Measurements from ENCODE around the gene MIA.

MIA gene

DNA sequence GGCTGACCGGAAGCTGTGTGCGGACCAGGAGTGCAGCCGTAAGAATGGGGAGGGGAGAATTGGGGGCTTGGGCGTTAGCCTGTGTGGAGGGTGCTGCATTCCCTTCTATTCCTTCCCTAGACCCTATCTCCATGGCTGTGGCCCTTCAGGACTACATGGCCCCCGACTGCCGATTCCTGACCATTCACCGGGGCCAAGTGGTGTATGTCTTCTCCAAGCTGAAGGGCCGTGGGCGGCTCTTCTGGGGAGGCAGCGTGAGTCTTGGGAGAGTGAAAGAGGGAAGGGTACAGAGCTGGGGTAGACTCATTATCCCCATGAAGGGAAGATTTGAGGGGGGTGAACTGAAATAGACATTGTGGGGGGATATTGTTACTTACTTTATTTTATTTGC lies 306 bp downstream of the MIA start:
- TF ChIP-seq, protein P1, sequence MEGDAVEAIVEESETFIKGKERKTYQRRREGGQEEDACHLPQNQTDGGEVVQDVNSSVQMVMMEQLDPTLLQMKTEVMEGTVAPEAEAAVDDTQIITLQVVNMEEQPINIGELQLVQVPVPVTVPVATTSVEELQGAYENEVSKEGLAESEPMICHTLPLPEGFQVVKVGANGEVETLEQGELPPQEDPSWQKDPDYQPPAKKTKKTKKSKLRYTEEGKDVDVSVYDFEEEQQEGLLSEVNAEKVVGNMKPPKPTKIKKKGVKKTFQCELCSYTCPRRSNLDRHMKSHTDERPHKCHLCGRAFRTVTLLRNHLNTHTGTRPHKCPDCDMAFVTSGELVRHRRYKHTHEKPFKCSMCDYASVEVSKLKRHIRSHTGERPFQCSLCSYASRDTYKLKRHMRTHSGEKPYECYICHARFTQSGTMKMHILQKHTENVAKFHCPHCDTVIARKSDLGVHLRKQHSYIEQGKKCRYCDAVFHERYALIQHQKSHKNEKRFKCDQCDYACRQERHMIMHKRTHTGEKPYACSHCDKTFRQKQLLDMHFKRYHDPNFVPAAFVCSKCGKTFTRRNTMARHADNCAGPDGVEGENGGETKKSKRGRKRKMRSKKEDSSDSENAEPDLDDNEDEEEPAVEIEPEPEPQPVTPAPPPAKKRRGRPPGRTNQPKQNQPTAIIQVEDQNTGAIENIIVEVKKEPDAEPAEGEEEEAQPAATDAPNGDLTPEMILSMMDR (IDR thresholded peaks at IDR 0.05; ENCODE audit: low read depth, low read length, missing control alignments), result no peak

DNA sequence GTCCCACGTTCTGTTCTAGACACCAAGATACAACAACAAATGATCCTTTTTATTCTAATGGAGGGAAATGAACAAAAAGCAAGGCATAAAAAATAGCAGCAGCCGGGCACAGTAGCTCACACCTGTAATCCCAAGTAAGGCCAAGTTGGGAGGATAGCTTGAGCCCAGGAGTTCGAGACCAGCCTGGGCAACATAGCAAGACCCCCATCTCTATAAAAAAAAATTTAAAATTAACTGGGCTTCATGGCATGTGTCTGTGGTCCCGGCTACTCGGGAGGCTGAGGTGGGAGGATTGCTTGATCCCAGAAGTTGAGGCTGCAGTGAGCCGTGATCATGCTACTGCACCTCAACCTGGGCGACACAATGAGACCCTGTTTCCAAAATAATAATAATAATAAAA lies 1.0 kb downstream of the MIA start:
- TF ChIP-seq, protein P1 (IDR thresholded peaks at IDR 0.05; ENCODE audit: low read depth, low read length, missing control alignments), result no peak
- H3K4me3 ChIP-seq (replicated peaks; ENCODE audit: low read depth, low read length), result no peak overlapping the region
- no peak for DNase-seq (ENCODE audit: extremely low read depth, low read depth)

More for the DNA sequence above, 306 bp downstream of the MIA start:
- DNase-seq (ENCODE audit: extremely low read depth, low read depth), result no peak
- H3K4me3 ChIP-seq (replicated peaks; ENCODE audit: low read depth, low read length), result no peak overlapping the region

DNA sequence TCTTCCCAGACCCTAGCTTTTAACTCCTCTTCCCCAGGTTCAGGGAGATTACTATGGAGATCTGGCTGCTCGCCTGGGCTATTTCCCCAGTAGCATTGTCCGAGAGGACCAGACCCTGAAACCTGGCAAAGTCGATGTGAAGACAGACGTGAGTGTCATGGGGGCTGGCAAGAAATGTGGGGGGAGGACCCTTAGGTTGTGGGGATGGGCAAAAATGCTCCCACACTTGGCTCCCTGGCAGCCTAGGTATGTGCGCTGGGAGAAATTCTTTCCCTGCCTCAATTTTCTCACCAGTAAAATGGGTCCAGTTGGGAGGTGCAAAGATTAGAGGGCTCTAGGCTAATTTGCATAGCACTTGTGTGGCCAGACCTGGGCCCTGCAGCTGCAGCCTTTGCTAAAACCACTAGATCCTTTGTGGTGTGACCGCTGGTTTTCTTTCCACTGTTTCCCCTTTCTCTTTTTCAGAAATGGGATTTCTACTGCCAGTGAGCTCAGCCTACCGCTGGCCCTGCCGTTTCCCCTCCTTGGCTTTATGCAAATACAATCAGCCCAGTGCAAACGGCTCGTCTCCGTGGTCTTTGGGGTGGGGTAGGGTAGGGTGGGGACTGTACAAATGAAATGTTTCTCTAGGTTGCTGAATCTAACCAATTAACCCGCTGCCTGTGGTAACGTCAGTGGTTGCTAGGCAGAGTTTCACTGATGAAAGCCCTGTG lies 1.8 kb downstream of the MIA start:
- peak; percentile 92 for DNase-seq (ENCODE audit: extremely low read depth, low read depth)
- peak overlapping the region; percentile 50 for H3K4me3 ChIP-seq (replicated peaks; ENCODE audit: low read depth, low read length)
- TF ChIP-seq, protein P1 (IDR thresholded peaks at IDR 0.05; ENCODE audit: low read depth, low read length, missing control alignments), result no peak

DNA sequence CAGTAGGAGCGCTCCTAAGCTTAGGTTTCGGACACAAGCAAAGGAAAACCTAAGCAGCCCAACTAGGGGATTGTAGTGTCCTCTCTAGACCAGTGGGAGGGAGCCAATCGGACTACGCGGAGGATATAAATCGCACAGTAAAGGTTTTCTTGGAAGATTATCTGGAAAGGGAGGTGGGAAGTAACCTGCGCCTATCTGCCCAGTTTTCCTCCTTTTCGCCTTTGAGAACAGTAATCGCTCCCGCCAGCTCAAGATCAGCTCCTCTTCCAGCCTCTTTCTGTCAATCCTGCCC lies 2.3 kb downstream of the MIA start:
- peak overlapping the region; percentile 50 for H3K4me3 ChIP-seq (replicated peaks; ENCODE audit: low read depth, low read length)
- TF ChIP-seq, protein P1 (IDR thresholded peaks at IDR 0.05; ENCODE audit: low read depth, low read length, missing control alignments), result no peak
- no peak for DNase-seq (ENCODE audit: extremely low read depth, low read depth)

DNA sequence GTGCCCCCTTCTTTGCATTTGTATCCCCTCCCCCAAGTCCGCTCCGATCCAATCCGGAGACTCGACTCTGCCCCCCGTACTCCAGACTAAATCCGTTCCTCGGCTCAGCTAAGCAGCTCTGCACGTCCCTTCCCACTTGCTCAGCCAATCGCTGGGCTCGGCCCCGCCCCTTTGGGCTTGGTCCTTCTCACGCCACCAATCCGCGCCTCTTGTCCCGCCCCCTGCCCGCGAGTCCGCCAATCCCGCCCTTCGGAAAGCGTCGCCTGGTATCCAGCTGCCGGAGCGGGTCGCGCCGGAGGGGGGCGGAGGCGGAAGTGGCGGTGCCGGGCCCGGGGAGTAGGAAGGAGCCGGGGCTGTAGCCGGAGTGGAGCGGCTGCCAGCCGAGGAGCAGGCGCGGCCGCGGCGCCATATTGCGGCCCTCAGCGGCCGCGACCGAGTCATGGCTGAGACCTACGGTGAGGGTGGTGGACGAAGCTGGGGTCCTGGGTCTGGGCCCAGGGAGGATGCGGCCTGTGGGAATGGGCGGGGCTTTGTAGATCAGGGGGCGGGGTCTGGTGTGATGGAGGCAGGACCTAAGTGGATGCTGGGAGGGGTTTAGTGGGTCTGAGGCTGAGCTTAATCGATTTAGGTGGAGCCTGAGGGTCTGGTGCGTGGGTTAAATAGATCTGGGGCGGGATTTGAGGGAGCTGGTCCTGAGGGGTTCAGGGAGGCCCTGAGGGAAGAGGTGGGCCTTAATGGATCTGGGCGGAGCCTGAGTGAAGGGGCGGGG lies 2.8 kb downstream of the MIA start, which contains the start of gene RAB4B:
Gene RAB4B (plus strand): TSS at position 311 of the 769 bp plus-strand sequence. CDS start 129 bp downstream, at position 440.
- TF ChIP-seq, protein P1 (IDR thresholded peaks at IDR 0.05; ENCODE audit: low read depth, low read length, missing control alignments), result no peak
- DNase-seq (ENCODE audit: extremely low read depth, low read depth), result peak; percentile 98
- H3K4me3 ChIP-seq (replicated peaks; ENCODE audit: low read depth, low read length), result peak within 1 kb of the TSS; percentile 50

DNA sequence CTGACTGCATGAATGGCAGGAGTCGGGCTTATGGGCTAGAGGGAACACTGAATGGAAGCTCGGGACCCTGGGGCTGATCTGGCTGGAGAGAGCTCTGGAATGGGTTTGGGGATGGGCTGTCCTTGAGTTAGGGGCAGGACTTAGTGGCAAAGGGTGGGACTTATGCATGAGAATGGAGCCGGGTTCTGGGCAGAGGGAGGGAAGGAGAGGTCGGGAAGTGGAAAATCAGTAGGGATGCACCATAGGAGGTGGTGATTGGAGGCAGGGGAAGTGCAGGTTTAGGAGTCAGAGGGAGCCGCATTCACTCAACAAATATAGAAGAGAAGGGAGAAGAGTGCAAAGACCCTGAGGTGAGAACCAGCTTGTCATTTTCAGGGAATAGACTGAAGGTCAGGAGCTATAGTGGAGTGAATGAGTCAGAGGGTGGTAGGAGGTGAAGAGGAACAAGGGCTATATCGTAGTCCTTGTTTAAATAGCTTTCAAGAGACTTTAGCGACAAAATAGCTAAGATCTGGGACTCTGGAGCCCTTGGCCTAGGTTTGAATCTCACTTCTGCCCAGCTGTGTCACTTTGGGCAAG lies 3.5 kb downstream of the MIA start:
- peak overlapping the region; percentile 50 for H3K4me3 ChIP-seq (replicated peaks; ENCODE audit: low read depth, low read length)
- DNase-seq (ENCODE audit: extremely low read depth, low read depth), result no peak

More for the DNA sequence above, 3.5 kb downstream of the MIA start:
- TF ChIP-seq, protein P1 (IDR thresholded peaks at IDR 0.05; ENCODE audit: low read depth, low read length, missing control alignments), result no peak

Measured in HFF-Myc (cell line).